ENCODE data around the gene ALPI. TPM values are rescaled to one million over a fixed set of nuclear protein-coding genes. Genes with fewer than 3 reads are reported as not detected.

ALPI gene
- total RNA-seq, 1 experiment from 2014 or later, result 5.3 TPM

DNA sequence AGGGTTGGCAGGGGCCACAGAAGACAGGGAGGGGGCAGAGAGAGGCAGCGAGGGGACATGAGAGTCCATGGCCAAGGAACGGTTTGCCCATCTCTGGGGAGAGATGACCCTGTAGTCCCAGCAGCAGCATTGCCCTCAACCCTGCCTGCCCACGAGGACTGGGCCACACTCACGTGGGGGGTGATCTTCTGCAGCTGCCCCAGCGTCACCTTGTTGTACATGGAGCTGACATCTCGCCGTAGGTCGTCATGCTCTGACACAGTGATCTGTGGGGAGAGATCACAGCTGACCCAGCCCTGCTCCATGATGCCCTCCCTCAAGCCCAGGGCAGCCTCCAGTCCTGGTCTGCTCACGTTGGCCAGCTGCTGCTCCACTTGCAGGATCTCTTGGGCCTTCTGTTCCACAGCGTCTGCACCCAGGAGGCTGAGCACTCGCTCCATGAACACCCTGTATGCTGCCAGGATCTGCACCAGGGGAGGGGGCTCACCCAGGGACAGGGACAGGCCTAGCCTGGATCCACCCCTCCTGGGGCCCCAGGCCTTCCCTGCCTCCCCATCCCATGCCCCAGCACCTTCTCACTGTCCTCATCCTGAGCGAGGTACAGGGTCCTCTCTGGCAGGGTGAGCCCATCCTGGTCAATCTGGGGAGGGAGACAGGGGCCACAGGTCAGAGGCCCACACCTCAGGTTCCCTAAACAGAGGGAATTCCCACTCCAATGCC, 28.8 kb downstream of the ALPI start:
- ChIA-PET POLR2A (no interaction called here), CTCF (no interaction called here)
- H3K27ac Mint-ChIP-seq (ENCODE audit: unreplicated experiment), result no peak overlapping the region
- intact Hi-C loops (cut with micrococcal nuclease; ENCODE audit: unreplicated experiment), result no loop called here
- H3K4me1 ChIP-seq, result no peaks in the 10 kb centered on the region
- H3K36me3 Mint-ChIP-seq (ENCODE audit: insufficient read depth, unreplicated experiment), result no peaks in the 10 kb centered on the region
- no peaks in the 10 kb centered on the region for H3K36me3 ChIP-seq (ENCODE audit: control insufficient read depth, insufficient read depth, low read length)
- no peaks in the 10 kb centered on the region for H3K9me3 Mint-ChIP-seq (ENCODE audit: unreplicated experiment)
- H3K9me3 ChIP-seq, result no peaks in the 10 kb centered on the region
- DNase-seq, result no peak
- H3K4me3 ChIP-seq (ENCODE audit: low read depth, low read length), result no peak overlapping the region
- H3K27me3 ChIP-seq (replicated peaks; ENCODE audit: control insufficient read depth, insufficient read depth, low read length), result no peaks in the 10 kb centered on the region
- no peaks in the 10 kb centered on the region for H3K27me3 Mint-ChIP-seq (ENCODE audit: insufficient read depth, unreplicated experiment)
- H3K4me1 Mint-ChIP-seq (ENCODE audit: low read depth, unreplicated experiment), result no peaks in the 10 kb centered on the region
- TF ChIP-seq CTCF (IDR thresholded peaks at IDR 0.05; ENCODE audit: insufficient read depth in 1 of 2, low read depth in 1 of 2, low read length in 1 of 2, severe bottlenecking in 1 of 2, unreplicated experiment in 1 of 2), result no peak
- no TSS peak for BruUV-seq (replicated peaks)
- H3K4me3 Mint-ChIP-seq (ENCODE audit: unreplicated experiment), result no peak overlapping the region

DNA sequence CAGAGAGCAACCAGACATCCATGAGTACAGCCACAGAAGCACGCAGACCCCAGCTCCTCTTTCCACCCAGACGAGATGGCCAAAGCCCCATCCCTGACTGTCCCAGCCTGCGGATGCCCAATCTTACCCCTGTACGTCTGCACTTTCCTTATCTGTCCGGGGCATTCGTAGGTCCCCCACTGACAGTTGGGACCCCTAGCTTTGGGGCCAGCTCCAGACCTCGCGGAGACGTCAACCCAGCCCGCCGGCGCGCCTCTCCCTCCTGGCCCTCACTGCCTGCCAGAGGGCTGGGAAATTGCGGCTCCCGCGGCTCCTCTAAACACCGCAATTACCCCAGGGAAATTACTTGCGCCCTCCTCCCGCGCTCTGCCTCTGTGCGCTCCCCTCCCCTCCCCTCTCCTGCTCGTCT, 29.4 kb downstream of the ALPI start:
- CTCF ChIA-PET, result no interaction called here
- H3K36me3 ChIP-seq (ENCODE audit: control insufficient read depth, insufficient read depth, low read length), result no peaks in the 10 kb centered on the region
- H3K9me3 ChIP-seq, result no peaks in the 10 kb centered on the region
- no peaks in the 10 kb centered on the region for H3K9me3 Mint-ChIP-seq (ENCODE audit: unreplicated experiment)
- no peaks in the 10 kb centered on the region for H3K4me1 Mint-ChIP-seq (ENCODE audit: low read depth, unreplicated experiment)
- H3K4me3 Mint-ChIP-seq (ENCODE audit: unreplicated experiment), result no peak overlapping the region
- H3K27me3 ChIP-seq (replicated peaks; ENCODE audit: control insufficient read depth, insufficient read depth, low read length), result no peaks in the 10 kb centered on the region
- no peak for TF ChIP-seq CTCF (IDR thresholded peaks at IDR 0.05; ENCODE audit: insufficient read depth in 1 of 2, low read depth in 1 of 2, low read length in 1 of 2, severe bottlenecking in 1 of 2, unreplicated experiment in 1 of 2)
- H3K36me3 Mint-ChIP-seq (ENCODE audit: insufficient read depth, unreplicated experiment), result no peaks in the 10 kb centered on the region
- no peak overlapping the region for H3K27ac Mint-ChIP-seq (ENCODE audit: unreplicated experiment)
- no peaks in the 10 kb centered on the region for H3K4me1 ChIP-seq
- no peak for DNase-seq
- H3K4me3 ChIP-seq (ENCODE audit: low read depth, low read length), result no peak overlapping the region
- no peaks in the 10 kb centered on the region for H3K27me3 Mint-ChIP-seq (ENCODE audit: insufficient read depth, unreplicated experiment)
- intact Hi-C loops (cut with micrococcal nuclease; ENCODE audit: unreplicated experiment), result no loop called here
- no TSS peak for BruUV-seq (replicated peaks)
- POLR2A ChIA-PET, result no interaction called here

DNA sequence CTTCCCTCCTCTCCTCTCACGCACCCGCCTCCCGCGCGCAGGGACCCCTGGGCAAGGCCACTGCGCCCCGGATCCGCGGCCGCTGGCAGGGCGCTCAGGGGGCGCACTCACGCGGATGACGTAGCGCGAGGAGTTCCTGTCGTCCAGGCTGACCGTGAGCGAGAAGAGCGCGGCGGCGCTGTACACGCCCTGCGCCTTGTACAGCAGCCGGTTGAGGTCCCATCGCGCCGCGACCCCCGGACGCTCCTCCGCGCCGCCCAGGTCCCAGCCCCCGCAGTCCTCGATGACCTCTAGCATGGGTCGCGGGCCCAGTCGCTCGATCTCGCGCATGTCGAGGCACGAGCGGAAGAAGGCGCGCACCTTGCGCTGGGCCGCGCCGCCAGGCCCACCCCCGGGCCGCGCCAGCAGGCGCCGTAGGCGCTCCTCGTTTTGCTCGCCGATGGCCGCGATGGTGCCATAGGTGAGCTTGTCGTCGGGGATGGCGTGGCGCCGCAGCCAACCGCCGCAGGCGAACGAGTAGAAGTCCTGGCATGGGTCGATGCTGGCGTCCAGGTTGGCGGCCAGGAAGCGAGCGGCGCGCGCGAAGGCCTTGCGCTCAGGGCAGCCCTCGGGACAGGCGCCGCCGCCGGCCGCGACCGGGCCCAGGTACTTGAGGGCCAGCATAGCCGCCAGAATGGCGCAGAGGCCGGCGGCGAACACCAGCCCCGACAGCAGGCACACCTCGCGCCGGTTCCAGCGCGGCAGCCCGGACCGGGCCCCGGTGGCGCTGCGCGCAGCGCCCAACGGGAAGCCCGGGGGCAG, 30.0 kb downstream of the ALPI start:
- no peaks in the 10 kb centered on the region for H3K9me3 ChIP-seq
- Mint-ChIP-seq H3K4me3 (ENCODE audit: unreplicated experiment) (no peak overlapping the region), H3K27ac (ENCODE audit: unreplicated experiment) (no peak overlapping the region), H3K9me3 (ENCODE audit: unreplicated experiment) (no peaks in the 10 kb centered on the region), H3K27me3 (ENCODE audit: insufficient read depth, unreplicated experiment) (no peaks in the 10 kb centered on the region), H3K4me1 (ENCODE audit: low read depth, unreplicated experiment) (no peaks in the 10 kb centered on the region), H3K36me3 (ENCODE audit: insufficient read depth, unreplicated experiment) (no peaks in the 10 kb centered on the region)
- H3K27me3 ChIP-seq (replicated peaks; ENCODE audit: control insufficient read depth, insufficient read depth, low read length), result no peaks in the 10 kb centered on the region
- intact Hi-C loops (cut with micrococcal nuclease; ENCODE audit: unreplicated experiment), result no loop called here
- BruUV-seq (replicated peaks), result no TSS peak
- H3K4me3 ChIP-seq (ENCODE audit: low read depth, low read length), result no peak overlapping the region
- no peak for TF ChIP-seq CTCF (IDR thresholded peaks at IDR 0.05; ENCODE audit: insufficient read depth in 1 of 2, low read depth in 1 of 2, low read length in 1 of 2, severe bottlenecking in 1 of 2, unreplicated experiment in 1 of 2)
- no peaks in the 10 kb centered on the region for H3K36me3 ChIP-seq (ENCODE audit: control insufficient read depth, insufficient read depth, low read length)
- POLR2A ChIA-PET, result no interaction called here
- no peak for DNase-seq
- CTCF ChIA-PET, result no interaction called here
- H3K4me1 ChIP-seq, result no peaks in the 10 kb centered on the region
